ENCODE measurements around the gene TEDC2. TPM values are rescaled to one million over a fixed set of nuclear protein-coding genes. Genes with fewer than 3 reads are reported as not detected.
"Not testable (repeated sequence)": the region's sequence is repeated elsewhere in the genome, so short reads cannot be mapped to it uniquely, and the experiment has no call there.

TEDC2 gene
- total and polyA plus RNA-seq, 3 experiments from 2014 or later: 0.56 to 34.2 (median 32.1) TPM

- not testable (repeated sequence) for H3K27me3 ChIP-seq (ENCODE audit: insufficient read depth, low read length, poor library complexity, severe bottlenecking); H3K9me3 ChIP-seq (ENCODE audit: low read length); H3K27ac ChIP-seq (ENCODE audit: low read depth, low read length); H3K4me1 ChIP-seq (ENCODE audit: insufficient read depth, low read length); H3K4me3 Mint-ChIP-seq; H3K36me3 ChIP-seq (ENCODE audit: insufficient read depth, low read length); H3K4me3 ChIP-seq (ENCODE audit: low read length); H3K27me3 Mint-ChIP-seq; H3K9me3 Mint-ChIP-seq
- peaks cover 0 to 33% (median 6%) of the 10 kb centered on the region in 3 donors for H3K36me3 Mint-ChIP-seq
- POLR2A ChIA-PET: interaction anchor here (0.7 kb wide), 1 partner anchor 12 kb away, joined by 3 read pairs; no protein-coding TSS in a partner anchor
- peak overlapping the region in 1 of 8 donors; percentile 17 for H3K27ac Mint-ChIP-seq
- H3K4me1 Mint-ChIP-seq: peaks cover 6 to 13% (median 9%) of the 10 kb centered on the region in 3 donors
- CTCF ChIA-PET: interaction anchor here (1.5 to 1.6 kb wide), 2 partner anchors 12 to 45 kb away, joined by 3 to 4 read pairs; partner anchors contain the start of gene CCNF
- peak in 1 of 5 donors; percentile 23 for DNase-seq
These were observed 18.6 kb upstream of the TEDC2 start for GRCh38 chr16:2441143-2441804.

- H3K4me3 Mint-ChIP-seq: no peak overlapping the region
- H3K4me1 ChIP-seq (ENCODE audit: insufficient read depth, low read length): no peaks in the 10 kb centered on the region
- H3K27me3 Mint-ChIP-seq: no peaks in the 10 kb centered on the region
- peaks cover 6 to 13% (median 9%) of the 10 kb centered on the region in 3 donors for H3K4me1 Mint-ChIP-seq
- H3K36me3 Mint-ChIP-seq: peaks cover 0 to 31% (median 11%) of the 10 kb centered on the region in 3 donors
- no peaks in the 10 kb centered on the region for H3K9me3 Mint-ChIP-seq
- H3K27ac Mint-ChIP-seq: no peak overlapping the region
- POLR2A ChIA-PET: interaction anchor here (0.7 kb wide), 1 partner anchor 677 kb away, joined by 3 read pairs; no protein-coding TSS in a partner anchor
- CTCF ChIA-PET: no interaction called here
- no peak overlapping the region for H3K27ac ChIP-seq (ENCODE audit: low read depth, low read length)
- H3K4me3 ChIP-seq (ENCODE audit: low read length): no peak overlapping the region
- DNase-seq: peak in 1 of 5 donors; percentile 29
- H3K36me3 ChIP-seq (ENCODE audit: insufficient read depth, low read length): no peaks in the 10 kb centered on the region
- H3K27me3 ChIP-seq (ENCODE audit: insufficient read depth, low read length, poor library complexity, severe bottlenecking): no peaks in the 10 kb centered on the region
- H3K9me3 ChIP-seq (ENCODE audit: low read length): no peaks in the 10 kb centered on the region
These were observed 16.4 kb upstream of the TEDC2 start for GRCh38 chr16:2443555-2443954.

GRCh38 chr16:2447920-2448583 lies 11.9 kb upstream of the TEDC2 start:
- peaks cover 0 to 47% (median 8%) of the 10 kb centered on the region in 3 donors for H3K36me3 Mint-ChIP-seq
- H3K9me3 Mint-ChIP-seq: no peaks in the 10 kb centered on the region
- Histone ChIP-seq H3K9me3 (ENCODE audit: low read length) (no peaks in the 10 kb centered on the region), H3K27me3 (ENCODE audit: insufficient read depth, low read length, poor library complexity, severe bottlenecking) (no peaks in the 10 kb centered on the region), H3K36me3 (ENCODE audit: insufficient read depth, low read length) (no peaks in the 10 kb centered on the region), H3K4me3 (ENCODE audit: low read length) (no peak overlapping the region), H3K4me1 (ENCODE audit: insufficient read depth, low read length) (no peaks in the 10 kb centered on the region), H3K27ac (ENCODE audit: low read depth, low read length) (no peak overlapping the region)
- H3K27ac Mint-ChIP-seq: no peak overlapping the region
- H3K27me3 Mint-ChIP-seq: no peaks in the 10 kb centered on the region
- CTCF ChIA-PET: no interaction called here
- no peak overlapping the region for H3K4me3 Mint-ChIP-seq
- no peak for DNase-seq
- POLR2A ChIA-PET: no interaction called here
- no peaks in the 10 kb centered on the region for H3K4me1 Mint-ChIP-seq

GRCh38 chr16:2449118-2449517 lies 10.8 kb upstream of the TEDC2 start:
- Mint-ChIP-seq H3K27ac (no peak overlapping the region), H3K4me1 (no peaks in the 10 kb centered on the region), H3K27me3 (no peaks in the 10 kb centered on the region), H3K36me3 (peaks cover 0 to 50% (median 10%) of the 10 kb centered on the region in 3 donors), H3K9me3 (no peaks in the 10 kb centered on the region), H3K4me3 (no peak overlapping the region)
- Histone ChIP-seq H3K4me3 (ENCODE audit: low read length) (no peak overlapping the region), H3K27ac (ENCODE audit: low read depth, low read length) (no peak overlapping the region), H3K9me3 (ENCODE audit: low read length) (no peaks in the 10 kb centered on the region), H3K4me1 (ENCODE audit: insufficient read depth, low read length) (no peaks in the 10 kb centered on the region), H3K36me3 (ENCODE audit: insufficient read depth, low read length) (no peaks in the 10 kb centered on the region), H3K27me3 (ENCODE audit: insufficient read depth, low read length, poor library complexity, severe bottlenecking) (no peaks in the 10 kb centered on the region)
- POLR2A ChIA-PET: no interaction called here
- no peak for DNase-seq
- CTCF ChIA-PET: no interaction called here

- ChIA-PET CTCF (interaction anchor here (0.6 to 1.1 kb wide), 3 partner anchors 27 to 489 kb away, joined by 3 to 4 read pairs (median 4); no protein-coding TSS in a partner anchor), POLR2A (interaction anchor here (0.5 kb wide), 1 partner anchor 609 kb away, joined by 3 read pairs; no protein-coding TSS in a partner anchor)
- no peak overlapping the region for H3K27ac ChIP-seq (ENCODE audit: low read depth, low read length)
- Mint-ChIP-seq H3K4me3 (no peak overlapping the region), H3K27ac (peak overlapping the region in 1 of 8 donors; percentile 26), H3K27me3 (no peaks in the 10 kb centered on the region), H3K36me3 (peaks cover 0 to 40% (median 9%) of the 10 kb centered on the region in 3 donors), H3K4me1 (no peaks in the 10 kb centered on the region), H3K9me3 (no peaks in the 10 kb centered on the region)
- DNase-seq: no peak
- H3K36me3 ChIP-seq (ENCODE audit: insufficient read depth, low read length): no peaks in the 10 kb centered on the region
- no peak overlapping the region for H3K4me3 ChIP-seq (ENCODE audit: low read length)
- no peaks in the 10 kb centered on the region for H3K27me3 ChIP-seq (ENCODE audit: insufficient read depth, low read length, poor library complexity, severe bottlenecking)
- no peaks in the 10 kb centered on the region for H3K9me3 ChIP-seq (ENCODE audit: low read length)
- no peaks in the 10 kb centered on the region for H3K4me1 ChIP-seq (ENCODE audit: insufficient read depth, low read length)
These were observed 9.4 kb upstream of the TEDC2 start for GRCh38 chr16:2450535-2450934.

GRCh38 chr16:2450975-2451381 lies 8.9 kb upstream of the TEDC2 start:
- no peak for DNase-seq
- H3K27me3 ChIP-seq (ENCODE audit: insufficient read depth, low read length, poor library complexity, severe bottlenecking): no peaks in the 10 kb centered on the region
- H3K36me3 Mint-ChIP-seq: peaks cover 0 to 38% (median 9%) of the 10 kb centered on the region in 3 donors
- H3K27ac Mint-ChIP-seq: no peak overlapping the region
- H3K27me3 Mint-ChIP-seq: no peaks in the 10 kb centered on the region
- H3K4me1 Mint-ChIP-seq: no peaks in the 10 kb centered on the region
- ChIA-PET POLR2A (interaction anchor here (0.5 kb wide), 1 partner anchor 609 kb away, joined by 3 read pairs; no protein-coding TSS in a partner anchor), CTCF (interaction anchor here (1.1 kb wide), 1 partner anchor 41 kb away, joined by 3 read pairs; no protein-coding TSS in a partner anchor)
- H3K9me3 ChIP-seq (ENCODE audit: low read length): no peaks in the 10 kb centered on the region
- H3K9me3 Mint-ChIP-seq: no peaks in the 10 kb centered on the region
- no peak overlapping the region for H3K4me3 Mint-ChIP-seq
- no peaks in the 10 kb centered on the region for H3K36me3 ChIP-seq (ENCODE audit: insufficient read depth, low read length)
- no peak overlapping the region for H3K27ac ChIP-seq (ENCODE audit: low read depth, low read length)
- no peaks in the 10 kb centered on the region for H3K4me1 ChIP-seq (ENCODE audit: insufficient read depth, low read length)
- H3K4me3 ChIP-seq (ENCODE audit: low read length): no peak overlapping the region

- no peaks in the 10 kb centered on the region for H3K9me3 Mint-ChIP-seq
- CTCF ChIA-PET: no interaction called here
- Histone ChIP-seq H3K36me3 (ENCODE audit: insufficient read depth, low read length) (no peaks in the 10 kb centered on the region), H3K9me3 (ENCODE audit: low read length) (no peaks in the 10 kb centered on the region), H3K4me1 (ENCODE audit: insufficient read depth, low read length) (no peaks in the 10 kb centered on the region), H3K27ac (ENCODE audit: low read depth, low read length) (no peak overlapping the region), H3K4me3 (ENCODE audit: low read length) (no peak overlapping the region), H3K27me3 (ENCODE audit: insufficient read depth, low read length, poor library complexity, severe bottlenecking) (no peaks in the 10 kb centered on the region)
- no peaks in the 10 kb centered on the region for H3K4me1 Mint-ChIP-seq
- peaks cover 0 to 30% (median 7%) of the 10 kb centered on the region in 3 donors for H3K36me3 Mint-ChIP-seq
- no peak overlapping the region for H3K27ac Mint-ChIP-seq
- no peak for DNase-seq
- no peaks in the 10 kb centered on the region for H3K27me3 Mint-ChIP-seq
- no peak overlapping the region for H3K4me3 Mint-ChIP-seq
- POLR2A ChIA-PET: no interaction called here
These were observed 8.0 kb upstream of the TEDC2 start for GRCh38 chr16:2451851-2452320.

- H3K36me3 ChIP-seq (ENCODE audit: insufficient read depth, low read length): no peaks in the 10 kb centered on the region
- no peaks in the 10 kb centered on the region for H3K9me3 ChIP-seq (ENCODE audit: low read length)
- peaks cover 0 to 29% (median 7%) of the 10 kb centered on the region in 3 donors for H3K36me3 Mint-ChIP-seq
- no peaks in the 10 kb centered on the region for H3K27me3 Mint-ChIP-seq
- no peaks in the 10 kb centered on the region for H3K9me3 Mint-ChIP-seq
- no peaks in the 10 kb centered on the region for H3K4me1 ChIP-seq (ENCODE audit: insufficient read depth, low read length)
- no peak overlapping the region for H3K27ac ChIP-seq (ENCODE audit: low read depth, low read length)
- DNase-seq: no peak
- H3K4me3 Mint-ChIP-seq: no peak overlapping the region
- H3K4me3 ChIP-seq (ENCODE audit: low read length): no peak overlapping the region
- H3K27ac Mint-ChIP-seq: no peak overlapping the region
- ChIA-PET CTCF (no interaction called here), POLR2A (no interaction called here)
- no peaks in the 10 kb centered on the region for H3K4me1 Mint-ChIP-seq
- no peaks in the 10 kb centered on the region for H3K27me3 ChIP-seq (ENCODE audit: insufficient read depth, low read length, poor library complexity, severe bottlenecking)
These were observed 7.3 kb upstream of the TEDC2 start for GRCh38 chr16:2452650-2453049.
